PC-3 (cell line): ENCODE data around the gene TMEM218.

Experiments
- CTCF ChIP-seq: fragments of 300-600 bp; sonication (generic); conservative IDR thresholded peaks from 2 replicates; pipeline ENCODE4 v1.5.1; 2017; ENCODE audit warnings: antibody characterized with exemption, low read depth, mild to moderate bottlenecking, low read length
- EZH2 ChIP-seq: fragments of 300-600 bp; sonication (generic); IDR thresholded peaks from one replicate; pipeline ENCODE4 v1.6.1; 2017; ENCODE audit warnings: antibody characterized with exemption, mild to moderate bottlenecking, low read length; ENCODE audit not compliant: unreplicated experiment

GRCh38 chr11:125154378-125155099 lies 43.1 kb upstream of the TMEM218 start:
- TF ChIP-seq CTCF (no peak), EZH2 (no peak)
